ENCODE data around the gene PHAF1. TPM values are rescaled to one million over a fixed set of nuclear protein-coding genes. Genes with fewer than 3 reads are reported as not detected.

PHAF1 gene
- total and polyA plus RNA-seq, 2 of the 13 experiments (the other 11 are each of a cell fraction or from before 2014, with no cell fraction given): 48.3 to 174 TPM

GRCh38 chr16:67183627-67184452 lies 74.1 kb downstream of the PHAF1 start, which contains the start of gene MATCAP1 (continued):
- TF ChIP-seq TERF1 (CRISPR knock-in tag; IDR thresholded peaks at IDR 0.05): no peak
- 0 out of 2 replicates have a peak, but pooled peaks have one; percentile 10 for TF ChIP-seq SIX4 (CRISPR knock-in tag; IDR thresholded peaks at IDR 0.05)
- peak; percentile 75; the same call in 1 of the 2 replicates for TF ChIP-seq THRA (CRISPR knock-in tag; IDR thresholded peaks at IDR 0.05; ENCODE audit: borderline replicate concordance)
- TF ChIP-seq KLF16 (CRISPR knock-in tag; IDR thresholded peaks at IDR 0.05): peak in 1 of 2 experiments; percentile 98; a peak in 2 of 4 replicates
- TF ChIP-seq ZSCAN9 (CRISPR knock-in tag; IDR thresholded peaks at IDR 0.05; ENCODE audit: borderline replicate concordance): peak; percentile 76; the same call in 1 of the 2 replicates
- TF ChIP-seq NAIF1 (CRISPR knock-in tag; IDR thresholded peaks at IDR 0.05; ENCODE audit: borderline replicate concordance): no peak
- no peak for TF ChIP-seq ZNF30 (CRISPR knock-in tag; IDR thresholded peaks at IDR 0.05)
- TF ChIP-seq PITX1 (CRISPR knock-in tag; IDR thresholded peaks at IDR 0.05): no peak
- peak; percentile 51; the same call in 1 of the 2 replicates for TF ChIP-seq RXRB (CRISPR knock-in tag; IDR thresholded peaks at IDR 0.05; ENCODE audit: borderline replicate concordance)
- no peak for TF ChIP-seq ZBTB40 (IDR thresholded peaks at IDR 0.05)
- no peak; the same call in none of the 2 replicates for TF ChIP-seq ZBTB40 (CRISPR knock-in tag; IDR thresholded peaks at IDR 0.05)
- TF ChIP-seq ZNF616 (CRISPR knock-in tag; IDR thresholded peaks at IDR 0.05; ENCODE audit: low read depth): no peak; the same call in 1 of the 2 replicates

Data from HepG2 (cell line).